GM12892 (cell line): Measurements from ENCODE around the gene PEAK3.

Source experiments
- POLR2A ChIP-seq: IDR thresholded peaks from 2 replicates; pipeline ENCODE4 v1.6.1; 2011; ENCODE audit warnings: low read depth, low read length, control low read depth
- POLR2AphosphoS5 ChIP-seq: IDR thresholded peaks from 2 replicates; pipeline ENCODE4 v1.6.1; 2011; ENCODE audit warnings: low read depth, low read length, control low read depth
- TAF1 ChIP-seq: IDR thresholded peaks from 2 replicates; pipeline ENCODE4 v1.6.1; 2011; ENCODE audit warnings: low read depth, mild to moderate bottlenecking, control low read depth, low read length, borderline replicate concordance

DNA sequence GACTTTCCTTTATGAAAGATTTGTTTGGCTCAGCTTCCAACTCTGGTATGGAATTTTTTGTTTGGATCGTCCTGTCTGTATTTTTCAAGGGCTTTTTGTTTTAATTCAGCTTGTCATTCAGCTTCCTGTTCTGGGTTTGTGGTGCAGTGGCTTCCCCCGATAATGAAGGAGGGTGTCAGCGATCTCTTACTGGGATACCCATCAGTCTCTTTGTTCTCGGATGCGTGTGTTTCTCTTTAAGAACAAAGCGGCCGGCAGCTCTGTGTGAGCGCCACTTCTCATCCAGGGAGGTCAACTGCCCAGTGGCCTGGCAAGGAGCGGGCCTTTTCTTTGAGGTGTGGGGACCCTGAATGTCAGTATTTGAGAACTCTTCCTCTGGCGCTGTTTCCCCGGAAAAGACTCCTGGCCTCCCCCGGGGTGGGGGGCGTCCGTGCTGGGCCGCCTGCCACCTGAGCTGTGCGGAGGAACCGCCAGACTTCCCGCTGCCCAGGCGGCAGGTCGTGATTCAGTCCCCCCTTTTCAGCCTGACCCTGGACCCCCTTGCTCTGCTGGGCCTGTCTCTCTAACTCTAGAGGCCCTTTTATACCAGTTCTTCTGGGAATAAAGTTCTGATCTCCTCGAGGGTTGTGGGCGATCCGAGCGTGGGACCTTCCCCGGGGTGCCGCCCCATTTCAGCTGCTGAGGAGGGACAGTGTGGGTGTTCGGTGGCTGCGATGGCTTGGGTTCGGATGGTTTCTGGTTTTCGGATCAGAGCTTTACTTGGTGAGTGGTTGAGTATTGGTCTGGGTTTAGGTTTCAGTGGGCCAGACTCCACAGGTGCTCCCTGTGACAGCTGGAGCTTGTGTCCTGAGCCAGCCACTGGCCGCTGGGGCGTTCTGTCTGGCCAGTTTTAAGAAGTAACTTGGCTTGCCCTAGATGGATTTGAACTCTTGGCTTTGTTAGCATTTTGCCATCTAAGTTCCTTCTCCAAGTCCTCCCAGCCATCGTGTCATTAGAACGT, 41.9 kb downstream of the PEAK3 start:
- no peak for TF ChIP-seq POLR2A
- no peak for TF ChIP-seq POLR2AphosphoS5
- TF ChIP-seq TAF1 = no peak
